ENCODE data around the gene RNF208.
A peak's percentile ranks its signal among the peaks of the same experiment; 100 is the strongest.

The RNF208 gene

DNA sequence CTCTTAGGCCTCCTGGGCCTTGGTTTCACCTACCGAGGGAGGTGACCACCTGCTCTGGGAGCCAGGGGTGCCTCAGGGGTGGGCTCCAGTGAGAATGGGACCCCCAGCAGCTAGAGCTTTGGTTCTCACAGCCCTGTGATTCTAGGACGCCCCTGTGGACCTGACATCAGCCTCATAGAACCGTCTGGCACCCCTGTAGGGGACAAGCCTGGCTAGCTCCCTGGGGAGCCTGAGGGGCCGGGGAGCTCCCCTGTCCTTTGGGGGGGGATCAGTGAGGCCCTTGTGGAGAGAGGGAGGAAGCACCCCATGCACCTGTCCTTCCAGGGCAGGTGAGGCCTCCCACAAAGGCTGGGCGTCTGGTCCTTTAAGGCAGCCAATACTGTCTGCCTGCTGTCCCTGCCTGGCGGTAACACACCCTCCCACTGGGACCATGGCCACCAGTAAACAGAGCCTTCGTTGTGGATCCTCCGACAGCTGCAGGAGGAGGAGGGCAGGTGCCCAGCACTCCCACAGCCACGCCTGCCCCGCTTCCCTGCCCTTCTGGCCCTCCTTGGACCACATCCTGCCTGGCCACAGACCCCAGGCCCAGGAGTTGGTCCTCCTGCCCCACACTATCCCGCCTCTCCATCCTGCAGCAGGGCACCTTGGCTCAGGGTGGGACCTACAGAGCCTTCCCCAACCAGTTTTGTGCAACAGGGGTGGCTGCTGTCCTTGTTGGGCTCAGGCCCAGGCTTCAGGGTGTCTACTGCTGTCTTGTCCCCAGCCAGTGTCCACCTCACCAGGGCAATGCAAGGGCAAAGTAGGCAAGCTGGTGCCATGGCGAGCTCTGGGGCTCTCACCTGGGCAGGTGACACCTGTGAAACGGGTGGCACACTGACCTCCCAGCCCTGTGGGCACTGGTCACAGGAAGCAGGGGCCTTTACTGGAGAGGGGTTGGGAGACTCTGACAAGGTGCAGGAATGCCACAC lies 16.0 kb upstream of the RNF208 start:
- DNase-seq = no peak

DNA sequence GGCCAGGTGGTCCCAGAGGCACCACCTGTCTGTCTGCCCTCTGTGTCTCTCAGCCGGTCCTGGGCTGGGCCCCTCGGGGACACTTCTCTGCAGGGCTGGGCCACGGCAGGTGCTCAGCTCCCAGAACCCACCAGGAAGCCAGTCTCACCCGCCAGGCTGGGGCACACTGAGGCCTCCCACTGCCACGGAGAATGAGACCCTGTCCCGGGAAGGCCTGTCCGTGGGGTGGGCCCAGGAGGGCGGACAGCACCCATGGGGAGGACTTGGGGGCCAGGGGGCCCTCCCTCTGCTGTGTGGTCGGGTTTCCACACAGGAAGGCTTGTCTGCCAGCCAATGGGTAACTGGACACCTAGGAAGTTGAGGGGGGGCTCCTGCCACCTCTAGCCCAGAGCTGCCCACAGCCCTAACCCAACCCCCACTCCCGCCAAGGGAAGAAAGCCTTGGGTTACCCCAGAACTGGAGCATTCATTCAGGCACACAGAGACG lies 14.9 kb upstream of the RNF208 start:
- no peak for DNase-seq

GRCh38 chr9:137236238-137236935 lies 14.3 kb upstream of the RNF208 start:
- peak; percentile 92 for DNase-seq

GRCh38 chr9:137235424-137236237 lies 13.6 kb upstream of the RNF208 start:
- DNase-seq = no peak

- no peak for DNase-seq
Measured at GRCh38 chr9:137234758-137235423, 12.9 kb upstream of the RNF208 start.

- no peak for DNase-seq
Measured at GRCh38 chr9:137234055-137234697, 12.1 kb upstream of the RNF208 start.

GRCh38 chr9:137233143-137233980 lies 11.3 kb upstream of the RNF208 start:
- DNase-seq = no peak

- DNase-seq = no peak
Measured at GRCh38 chr9:137232510-137232909, 10.5 kb upstream of the RNF208 start.

GRCh38 chr9:137232101-137232500 lies 10.1 kb upstream of the RNF208 start:
- no peak for DNase-seq

GRCh38 chr9:137231372-137232039 lies 9.5 kb upstream of the RNF208 start:
- DNase-seq = no peak

- no peak for DNase-seq
Measured at GRCh38 chr9:137230705-137231371, 8.8 kb upstream of the RNF208 start, which contains the start of gene SLC34A3. Gene SLC34A3 (plus strand): TSS chr9:137230901. CDS start chr9:137231703, 802 bp downstream.

GRCh38 chr9:137229903-137230704 lies 8.1 kb upstream of the RNF208 start:
- DNase-seq = no peak

DNA sequence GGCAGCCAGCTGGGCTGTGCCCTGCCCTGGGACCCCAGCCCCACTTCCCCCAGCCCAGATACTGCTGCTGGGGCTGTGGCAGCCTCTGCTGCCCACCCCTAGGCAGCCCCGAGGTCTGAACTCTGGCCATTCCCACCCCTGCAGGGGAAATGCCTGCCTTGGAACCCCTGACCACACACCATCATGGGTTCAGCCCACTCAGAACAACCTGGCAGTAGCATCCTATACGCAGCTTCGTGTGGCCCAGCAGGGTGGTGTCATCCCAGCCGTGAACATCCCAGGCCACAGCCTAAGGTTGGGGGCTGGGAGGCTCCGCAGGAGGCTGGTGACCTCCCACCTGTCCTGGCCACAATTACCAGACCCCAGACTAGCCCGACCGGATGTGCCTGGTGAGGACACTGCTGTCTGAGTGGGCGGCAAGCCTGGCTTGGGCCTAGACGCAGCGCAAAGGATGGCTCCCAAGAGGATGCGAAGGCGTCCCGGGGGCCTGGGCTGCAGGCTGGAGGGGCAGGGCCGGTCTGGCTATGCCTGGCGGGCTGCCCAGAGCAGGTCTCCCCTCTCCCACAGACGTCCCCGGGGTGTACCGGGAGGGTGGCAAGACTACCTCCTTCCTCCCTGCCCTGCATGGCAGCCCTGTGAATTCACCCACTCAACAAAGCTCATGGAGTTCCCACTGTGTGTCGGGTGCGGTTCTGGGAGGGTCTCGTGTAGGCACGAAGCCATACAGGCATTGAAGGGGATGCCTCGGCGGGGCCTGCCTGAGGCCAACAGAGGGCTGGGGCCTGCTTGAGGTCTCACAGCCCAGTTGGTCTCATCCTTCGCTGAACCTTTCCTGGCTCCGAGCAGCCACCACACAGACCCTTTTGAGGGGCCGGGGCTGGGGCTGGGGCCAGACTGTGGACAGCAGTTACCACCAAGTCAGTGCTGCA lies 7.2 kb upstream of the RNF208 start:
- DNase-seq = no peak

DNA sequence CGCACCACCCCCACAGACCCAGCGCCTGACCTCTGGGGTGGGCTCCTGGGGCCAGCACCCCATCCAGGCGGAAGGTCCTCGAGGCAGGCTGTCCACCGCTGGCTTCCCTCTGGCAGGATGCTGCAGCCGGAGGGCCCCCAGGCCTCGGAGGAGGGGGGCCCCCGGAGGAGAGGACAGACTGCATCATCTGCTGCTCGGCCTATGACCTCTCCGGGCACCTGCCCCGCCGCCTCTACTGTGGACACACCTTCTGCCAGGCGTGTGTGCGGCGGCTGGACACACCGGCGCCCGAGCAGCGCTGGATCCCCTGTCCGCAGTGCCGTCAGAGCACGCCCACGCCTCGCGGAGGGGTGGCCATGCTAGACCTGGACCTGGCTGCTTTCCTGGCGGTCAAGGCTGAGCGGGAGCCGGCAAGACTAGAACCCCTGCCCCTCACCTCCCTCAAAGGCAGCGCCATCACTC lies 6.5 kb upstream of the RNF208 start:
- DNase-seq = no peak

DNA sequence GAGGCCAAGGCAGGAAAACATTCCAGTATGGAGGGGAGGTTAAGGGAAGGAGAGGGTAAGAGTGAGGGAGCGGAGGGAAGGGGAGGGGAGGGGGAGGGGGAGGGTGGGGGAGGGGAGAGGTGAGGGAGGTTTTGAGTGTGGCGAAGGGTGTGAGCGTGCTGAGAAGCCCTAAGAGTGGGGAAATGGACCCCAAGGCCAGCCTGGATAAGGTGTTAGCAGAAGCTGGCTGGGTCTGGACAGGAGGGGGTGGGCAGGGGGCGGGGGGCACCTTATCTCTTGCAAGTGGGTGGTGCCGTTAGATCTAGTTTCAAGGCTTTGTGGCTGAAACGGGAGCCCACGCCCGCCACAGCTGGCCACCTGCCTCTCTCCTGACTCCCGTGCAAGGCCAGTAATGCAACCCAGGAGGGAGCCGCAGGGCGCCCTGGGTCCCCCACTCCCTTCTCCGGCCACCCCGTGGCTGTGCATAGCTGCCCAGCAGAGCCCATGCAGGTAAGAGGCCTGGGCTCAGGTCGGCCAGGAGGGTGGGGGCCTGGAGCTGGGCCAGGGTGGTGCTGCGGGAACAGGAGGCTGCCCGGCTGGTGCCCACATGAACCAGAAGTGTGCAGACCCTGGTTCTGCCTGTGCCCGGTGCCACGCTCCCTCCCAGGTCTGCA lies 5.9 kb upstream of the RNF208 start:
- no peak for DNase-seq

DNA sequence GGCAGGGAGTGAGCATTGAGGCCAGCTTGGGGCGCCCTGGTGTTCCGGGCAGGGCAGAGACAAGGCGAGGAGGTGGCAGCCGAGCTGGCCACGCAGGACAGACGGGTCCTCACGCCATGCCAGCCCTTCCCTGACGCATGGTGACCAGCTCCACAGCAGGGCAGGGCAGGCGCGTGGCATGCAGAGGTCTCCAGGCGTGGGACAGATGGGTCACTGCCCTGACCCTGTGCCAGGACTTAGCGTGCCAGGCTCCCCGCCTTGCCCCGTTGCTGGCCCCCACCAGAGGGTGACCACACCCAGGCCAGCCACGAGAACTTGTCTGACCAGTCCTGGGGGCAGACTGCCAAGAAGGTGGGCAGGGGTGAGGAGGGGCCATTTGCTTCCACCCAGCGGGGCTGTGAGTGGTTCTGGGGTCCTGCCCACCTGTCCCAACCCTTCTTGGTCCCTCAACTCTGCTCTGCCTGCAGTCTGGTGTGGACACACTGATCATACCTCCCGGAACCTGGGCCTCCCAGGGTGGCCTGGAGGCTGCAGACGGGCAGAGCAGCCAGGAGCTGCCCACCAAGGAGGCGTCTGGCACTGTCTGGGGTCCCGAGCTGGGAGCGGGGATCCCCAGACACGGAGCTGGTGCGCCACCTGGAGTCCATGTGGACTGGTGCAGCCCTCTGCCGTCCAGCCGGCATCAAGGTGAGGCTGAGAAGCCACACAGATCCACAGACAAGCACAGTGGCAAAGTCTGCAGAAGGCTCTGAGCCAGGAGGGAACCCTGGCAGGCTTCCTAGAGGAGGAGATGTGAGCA lies 5.2 kb upstream of the RNF208 start, which contains the start of gene RNF224:
Gene RNF224 (plus strand): TSS at position 449 of the 799 bp plus-strand sequence. CDS start 834 bp downstream, outside the sequence.
- peak; percentile 87 for DNase-seq
